ENCODE measurements around the gene MYRFL. TPM values are rescaled to one million over a fixed set of nuclear protein-coding genes. Genes with fewer than 3 reads are reported as not detected.

The MYRFL gene
- total RNA-seq, 2 experiments from 2014 or later: not detected

DNA sequence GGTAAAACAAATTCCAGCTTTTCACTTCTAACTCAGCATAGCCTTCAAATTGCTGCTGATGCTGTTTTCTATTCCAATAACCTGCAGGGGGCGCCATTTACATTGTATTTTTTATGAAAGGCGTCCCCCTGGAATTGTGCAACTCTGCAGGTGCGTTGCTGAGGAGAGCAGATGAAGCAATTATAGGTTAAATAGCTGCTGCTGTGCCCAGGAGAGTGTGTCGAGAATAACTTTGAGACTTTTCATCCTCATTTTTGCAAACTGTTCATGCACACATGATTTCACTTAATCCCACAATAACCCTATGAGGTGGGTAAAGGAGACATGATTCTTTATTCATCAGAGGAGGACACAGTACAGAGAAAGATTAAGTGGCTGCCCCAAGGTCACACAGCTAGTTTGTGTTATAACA lies 75.7 kb downstream of the MYRFL start:
- DNase-seq: peak; percentile 43
- H3K4me1 Mint-ChIP-seq: peaks cover 1% of the 10 kb centered on the region
- no peak overlapping the region for H3K27ac Mint-ChIP-seq
- no peaks in the 10 kb centered on the region for H3K9me3 Mint-ChIP-seq
- H3K36me3 Mint-ChIP-seq: no peaks in the 10 kb centered on the region
- peaks cover 6% of the 10 kb centered on the region for H3K27me3 Mint-ChIP-seq
- H3K4me3 Mint-ChIP-seq: no peak overlapping the region

DNA sequence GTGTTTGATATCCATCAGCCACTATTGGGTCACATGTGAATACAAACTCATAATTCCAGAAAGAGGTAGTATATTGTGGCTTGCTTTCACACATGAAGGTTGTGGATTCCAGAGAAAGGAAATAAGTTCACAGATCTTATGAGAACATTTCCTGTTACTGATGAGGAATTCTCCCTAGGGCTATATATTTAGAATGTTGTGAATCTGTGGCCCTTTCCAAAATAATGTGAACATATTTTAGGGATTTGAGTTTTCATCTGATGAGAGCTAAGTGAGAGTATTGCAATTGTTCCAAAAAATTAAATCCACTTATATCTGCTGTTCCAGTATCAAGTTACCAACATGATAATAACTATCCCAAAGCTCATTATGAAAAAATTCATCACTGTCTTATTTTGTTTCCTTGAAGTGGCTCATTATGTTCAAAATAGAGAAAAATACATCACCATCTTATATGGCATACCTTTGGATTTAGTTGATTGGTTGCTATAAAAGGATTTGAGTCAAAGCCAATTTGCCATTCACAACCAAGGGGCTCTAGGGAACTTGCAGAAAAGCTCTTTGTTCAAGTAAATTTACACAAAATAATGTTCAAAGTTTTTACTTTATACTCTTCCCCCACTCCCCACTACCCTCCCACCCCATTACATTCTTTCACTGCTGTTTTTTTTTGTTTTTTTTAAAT lies 76.3 kb downstream of the MYRFL start:
- no peak for DNase-seq
- no peaks in the 10 kb centered on the region for H3K36me3 Mint-ChIP-seq
- peaks cover 6% of the 10 kb centered on the region for H3K27me3 Mint-ChIP-seq

DNA sequence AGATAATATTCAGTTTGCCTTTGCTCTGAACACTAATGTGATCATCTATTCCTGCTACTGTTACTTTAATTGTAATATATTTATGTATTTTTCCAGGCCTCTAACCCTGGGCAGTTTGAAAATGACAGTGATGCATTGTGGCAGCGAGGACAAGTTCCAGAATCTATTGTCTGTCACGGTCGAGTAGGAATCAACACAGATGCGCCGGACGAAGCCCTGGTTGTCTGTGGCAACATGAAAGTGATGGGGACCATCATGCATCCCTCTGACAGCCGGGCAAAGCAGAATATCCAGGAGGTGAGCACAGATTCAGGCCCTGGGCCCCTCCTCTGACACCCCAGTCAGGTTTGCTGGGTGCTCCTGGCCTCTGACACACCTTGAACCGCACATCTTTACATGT lies 78.5 kb downstream of the MYRFL start:
- Mint-ChIP-seq H3K27me3 (peaks cover 6% of the 10 kb centered on the region), H3K36me3 (no peaks in the 10 kb centered on the region), H3K4me3 (no peak overlapping the region), H3K27ac (no peak overlapping the region), H3K9me3 (no peaks in the 10 kb centered on the region), H3K4me1 (peaks cover 2% of the 10 kb centered on the region)
- no peak for DNase-seq

More for the DNA sequence above, 76.3 kb downstream of the MYRFL start:
- Mint-ChIP-seq H3K27ac (no peak overlapping the region), H3K4me1 (peaks cover 2% of the 10 kb centered on the region), H3K4me3 (no peak overlapping the region), H3K9me3 (no peaks in the 10 kb centered on the region)

DNA sequence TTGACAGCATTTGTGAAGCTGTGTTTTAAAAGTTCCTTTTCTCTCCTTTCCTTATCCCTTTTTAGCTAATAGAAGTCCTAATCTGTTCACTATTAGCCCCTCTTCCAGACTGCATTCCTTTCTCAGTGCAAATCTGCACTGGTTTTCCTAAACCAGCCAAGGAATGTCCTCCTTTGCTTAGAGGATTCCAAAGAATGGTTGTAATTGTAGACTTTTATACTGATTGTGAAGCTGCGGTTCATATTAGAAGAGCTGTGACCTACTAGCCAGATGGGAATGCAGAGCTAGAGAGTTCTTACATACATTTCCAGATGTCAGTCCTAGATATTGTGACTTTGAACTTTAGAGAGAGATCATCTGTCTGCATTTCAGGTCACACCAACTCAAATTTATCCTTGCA lies 79.8 kb downstream of the MYRFL start:
- H3K4me3 Mint-ChIP-seq: no peak overlapping the region
- DNase-seq: no peak
- H3K9me3 Mint-ChIP-seq: no peaks in the 10 kb centered on the region
- no peak overlapping the region for H3K27ac Mint-ChIP-seq
- no peaks in the 10 kb centered on the region for H3K36me3 Mint-ChIP-seq
- H3K27me3 Mint-ChIP-seq: peaks cover 6% of the 10 kb centered on the region
- peaks cover 2% of the 10 kb centered on the region for H3K4me1 Mint-ChIP-seq

DNA sequence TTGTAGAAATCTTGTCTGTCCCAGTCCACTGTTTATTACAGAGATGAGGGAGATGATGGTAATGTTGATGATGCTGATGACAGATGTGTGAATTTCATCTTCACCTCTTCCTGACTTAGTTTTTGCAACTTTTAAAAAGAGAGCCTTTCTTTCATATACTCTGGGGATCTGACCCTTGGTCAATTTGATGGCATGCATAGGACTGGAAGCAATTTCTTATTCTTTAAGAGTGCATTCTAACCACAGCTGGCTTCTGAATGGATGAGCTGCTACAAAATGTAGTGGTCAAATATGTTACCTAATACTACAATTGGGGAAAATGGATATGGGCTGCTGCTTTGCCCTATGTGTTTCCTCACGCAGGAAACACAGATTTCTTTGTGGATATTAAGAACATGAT lies 80.8 kb downstream of the MYRFL start:
- Mint-ChIP-seq H3K4me1 (peaks cover 2% of the 10 kb centered on the region), H3K27me3 (peaks cover under 1% of the 10 kb centered on the region), H3K36me3 (no peaks in the 10 kb centered on the region), H3K9me3 (no peaks in the 10 kb centered on the region), H3K27ac (no peak overlapping the region), H3K4me3 (no peak overlapping the region)
- DNase-seq: no peak

DNA sequence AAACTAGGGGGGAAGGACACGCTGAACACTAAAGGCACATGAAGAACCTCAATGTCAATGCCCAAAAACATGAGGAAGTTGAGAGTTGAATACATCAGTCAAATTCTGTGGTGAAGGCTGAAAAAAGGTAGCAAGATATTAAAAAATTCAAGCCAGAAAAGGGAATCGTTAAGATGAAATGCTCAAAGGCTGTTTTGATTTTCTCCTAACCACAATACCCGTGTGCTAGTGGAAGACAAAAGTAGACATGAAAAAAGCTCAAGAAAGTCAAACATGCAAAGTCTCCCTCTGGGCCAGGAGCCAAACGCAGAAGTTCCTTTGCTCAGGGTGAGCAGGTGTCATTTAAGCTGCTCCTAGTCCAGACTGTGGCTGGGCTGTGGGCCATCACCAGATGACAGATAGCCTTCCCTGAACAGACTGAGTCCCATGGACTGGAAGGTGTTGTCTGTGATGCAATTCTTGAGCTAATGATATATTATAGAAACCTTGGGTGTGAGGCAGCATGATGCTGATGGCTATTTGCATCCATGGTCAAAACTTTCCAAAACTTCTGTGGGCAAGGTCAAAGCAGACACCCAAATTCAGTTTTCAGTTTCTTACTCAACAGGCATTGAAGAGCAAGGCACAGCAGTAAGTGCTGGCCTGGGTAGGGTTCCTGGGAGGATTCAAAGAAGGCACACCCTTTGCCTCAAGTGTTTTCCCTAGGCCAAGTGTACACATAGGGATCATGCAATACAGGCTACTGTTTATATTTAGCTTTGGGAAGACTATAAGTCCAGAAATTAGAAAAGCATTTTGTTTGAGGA lies 81.6 kb downstream of the MYRFL start:
- H3K27ac Mint-ChIP-seq: no peak overlapping the region
- DNase-seq: no peak
- H3K4me3 Mint-ChIP-seq: no peak overlapping the region
- no peaks in the 10 kb centered on the region for H3K36me3 Mint-ChIP-seq
- H3K9me3 Mint-ChIP-seq: no peaks in the 10 kb centered on the region
- H3K27me3 Mint-ChIP-seq: no peaks in the 10 kb centered on the region
- peaks cover 2% of the 10 kb centered on the region for H3K4me1 Mint-ChIP-seq

DNA sequence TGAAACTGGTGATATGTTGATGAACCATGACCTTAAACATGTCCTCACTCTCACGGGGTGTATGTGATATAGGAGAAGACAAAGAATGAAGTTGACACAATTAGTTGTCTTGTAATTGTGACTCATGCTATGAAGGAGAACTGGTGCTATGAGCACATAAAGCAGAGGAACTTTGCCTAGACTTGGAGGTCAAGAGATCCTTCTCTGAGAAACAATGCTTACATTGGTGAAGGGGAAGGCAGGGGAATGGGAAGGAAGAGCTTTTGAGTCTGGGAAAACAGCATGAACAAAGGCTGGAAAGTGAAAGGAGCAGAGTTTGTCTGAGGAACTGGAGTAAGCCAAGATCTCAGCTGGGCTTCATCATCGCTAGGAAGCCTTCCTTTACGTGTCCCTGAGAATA lies 83.2 kb downstream of the MYRFL start:
- no peak for DNase-seq
- Mint-ChIP-seq H3K27me3 (no peaks in the 10 kb centered on the region), H3K9me3 (no peaks in the 10 kb centered on the region), H3K4me1 (peaks cover 2% of the 10 kb centered on the region), H3K36me3 (no peaks in the 10 kb centered on the region), H3K27ac (no peak overlapping the region), H3K4me3 (no peak overlapping the region)

DNA sequence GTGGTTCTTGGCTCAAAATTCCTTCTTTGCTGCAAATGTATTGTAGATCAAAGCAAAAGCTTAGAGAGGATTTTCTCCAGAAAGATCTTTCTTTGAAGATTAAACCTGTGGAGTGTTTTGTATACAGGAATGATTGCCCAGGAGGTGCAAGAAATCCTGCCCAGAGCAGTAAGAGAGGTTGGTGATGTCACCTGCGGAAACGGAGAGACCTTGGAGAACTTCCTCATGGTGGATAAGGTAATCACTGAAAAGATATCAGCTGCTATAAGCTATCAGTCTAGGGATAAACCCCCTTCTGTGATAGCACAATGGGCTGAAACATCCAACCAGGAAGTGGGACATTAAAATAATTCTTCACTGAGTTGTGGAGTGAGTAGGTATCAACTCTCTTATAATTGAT lies 85.7 kb downstream of the MYRFL start:
- DNase-seq: no peak
- Mint-ChIP-seq H3K4me3 (no peak overlapping the region), H3K4me1 (peaks cover 6% of the 10 kb centered on the region), H3K36me3 (no peaks in the 10 kb centered on the region), H3K9me3 (peaks cover 3% of the 10 kb centered on the region), H3K27me3 (no peaks in the 10 kb centered on the region), H3K27ac (no peak overlapping the region)

DNA sequence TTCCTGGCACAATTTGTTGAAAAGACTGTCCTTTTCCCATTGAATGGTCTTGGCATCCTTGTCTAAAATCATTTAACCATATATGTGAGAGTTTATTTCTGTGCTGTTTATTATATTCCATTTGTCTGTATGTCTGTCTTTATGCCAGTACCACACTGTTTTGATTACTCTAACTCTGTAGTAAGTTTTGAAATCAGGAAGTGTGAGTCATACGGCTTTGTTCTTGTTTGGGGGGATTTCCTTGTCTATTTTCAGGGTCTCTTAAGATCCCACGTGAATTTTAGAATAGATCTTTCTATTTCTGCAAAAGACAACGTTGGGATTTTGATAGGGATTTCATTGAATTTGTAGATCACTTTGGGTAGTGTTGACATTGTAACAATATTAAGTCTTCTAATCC lies 88.5 kb downstream of the MYRFL start:
- no peak overlapping the region for H3K27ac Mint-ChIP-seq
- H3K9me3 Mint-ChIP-seq: peaks cover 3% of the 10 kb centered on the region
- H3K36me3 Mint-ChIP-seq: no peaks in the 10 kb centered on the region
- H3K27me3 Mint-ChIP-seq: no peaks in the 10 kb centered on the region
- DNase-seq: no peak
- H3K4me3 Mint-ChIP-seq: no peak overlapping the region
- H3K4me1 Mint-ChIP-seq: peaks cover 5% of the 10 kb centered on the region

DNA sequence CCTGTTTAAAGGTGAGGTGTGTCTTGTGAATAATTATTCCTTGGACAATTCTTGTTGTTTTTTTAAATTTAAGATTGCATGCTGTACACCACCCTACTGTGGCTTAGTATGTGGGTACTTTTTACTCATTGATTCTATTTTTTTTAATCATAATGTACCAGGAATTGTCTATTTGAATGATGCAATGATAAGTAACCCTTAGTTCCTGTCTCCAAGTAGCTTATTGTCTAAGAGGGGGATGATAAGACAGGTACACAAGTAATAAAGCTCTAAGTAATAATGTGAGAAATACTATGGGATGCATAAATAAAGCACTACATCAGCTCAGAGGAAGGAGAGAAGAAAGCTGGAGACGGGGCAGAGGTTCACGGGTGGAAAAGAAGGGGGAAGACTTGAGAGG lies 90.9 kb downstream of the MYRFL start:
- H3K27me3 Mint-ChIP-seq: no peaks in the 10 kb centered on the region
- H3K36me3 Mint-ChIP-seq: no peaks in the 10 kb centered on the region
- H3K9me3 Mint-ChIP-seq: peaks cover 3% of the 10 kb centered on the region
- DNase-seq: no peak
- H3K4me1 Mint-ChIP-seq: peaks cover 5% of the 10 kb centered on the region
- H3K27ac Mint-ChIP-seq: no peak overlapping the region
- H3K4me3 Mint-ChIP-seq: no peak overlapping the region

DNA sequence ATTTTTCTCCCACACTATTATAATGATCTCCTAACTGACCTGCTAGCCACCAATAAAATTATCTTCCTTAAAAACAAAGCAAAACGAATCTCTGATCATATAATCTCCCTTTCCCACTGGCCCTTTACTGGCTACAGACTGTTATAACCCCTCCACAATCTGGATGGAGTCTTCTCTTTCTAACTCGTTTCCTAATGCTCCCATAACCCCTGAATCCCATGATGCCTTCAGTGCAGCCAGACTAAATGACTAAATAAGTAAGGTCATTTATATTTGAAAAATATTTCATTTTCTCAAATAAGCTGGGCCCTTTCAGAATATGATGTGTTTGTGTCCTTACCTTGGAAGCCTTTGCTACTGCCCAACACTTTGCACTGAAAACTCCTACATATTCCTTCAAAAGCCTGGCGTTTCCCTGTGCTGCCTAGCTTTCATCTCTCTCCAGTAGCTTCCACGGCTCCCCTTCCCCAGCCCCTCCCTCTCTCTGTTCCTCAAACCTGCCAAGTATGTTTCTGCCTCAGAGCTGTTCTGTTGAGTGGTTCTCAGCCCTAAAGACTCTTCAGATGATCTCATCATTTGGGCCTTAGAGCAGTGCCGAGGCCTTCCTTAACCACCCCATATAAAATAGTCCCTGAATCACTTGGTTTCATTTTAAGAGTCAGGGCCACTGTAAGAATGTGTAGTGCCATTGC lies 91.7 kb downstream of the MYRFL start:
- no peaks in the 10 kb centered on the region for H3K36me3 Mint-ChIP-seq
- peaks cover 3% of the 10 kb centered on the region for H3K9me3 Mint-ChIP-seq
- no peak overlapping the region for H3K4me3 Mint-ChIP-seq
- peaks cover 5% of the 10 kb centered on the region for H3K4me1 Mint-ChIP-seq
- H3K27me3 Mint-ChIP-seq: no peaks in the 10 kb centered on the region
- no peak overlapping the region for H3K27ac Mint-ChIP-seq
- no peak for DNase-seq

DNA sequence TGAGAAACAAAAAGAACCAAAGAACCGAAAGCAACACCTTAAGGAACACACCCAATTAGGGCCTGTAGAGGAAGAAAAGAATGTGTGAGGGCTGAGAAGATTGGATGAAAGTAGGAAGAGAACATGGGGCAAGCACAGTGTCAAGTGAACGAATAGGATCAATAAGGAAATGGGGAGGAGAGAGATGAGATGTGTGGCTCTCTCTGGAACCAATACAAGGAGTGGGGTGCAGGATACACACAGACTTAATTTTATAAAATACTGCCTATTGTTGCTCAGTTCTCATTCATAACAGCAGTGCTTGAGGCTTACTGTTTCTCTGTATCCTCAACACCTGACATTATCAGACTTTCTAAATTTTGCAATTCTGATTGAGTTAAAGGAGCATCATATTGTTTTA lies 93.3 kb downstream of the MYRFL start:
- DNase-seq: no peak
- H3K36me3 Mint-ChIP-seq: no peaks in the 10 kb centered on the region
- H3K4me1 Mint-ChIP-seq: peaks cover 4% of the 10 kb centered on the region
- peaks cover 3% of the 10 kb centered on the region for H3K9me3 Mint-ChIP-seq
- no peaks in the 10 kb centered on the region for H3K27me3 Mint-ChIP-seq
- no peak overlapping the region for H3K27ac Mint-ChIP-seq
- no peak overlapping the region for H3K4me3 Mint-ChIP-seq

DNA sequence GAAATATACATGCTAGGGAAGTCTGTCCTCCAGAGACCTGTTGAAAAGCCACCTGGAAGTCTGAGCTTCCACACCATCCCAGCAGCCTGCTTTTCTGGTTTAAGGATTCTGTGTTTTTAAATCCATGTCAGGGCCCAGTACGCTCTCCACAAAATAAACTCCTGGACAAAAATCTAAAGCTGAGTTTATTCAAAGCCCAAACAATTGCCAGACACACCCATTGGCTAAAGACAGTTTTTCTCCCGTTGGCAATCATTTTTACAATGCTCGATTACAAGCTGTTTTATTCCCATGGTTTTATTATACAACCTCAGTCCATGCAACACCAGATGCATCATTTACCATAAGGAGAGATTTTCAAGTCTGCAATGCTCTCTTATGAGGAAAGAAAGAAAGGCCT lies 94.5 kb downstream of the MYRFL start:
- Mint-ChIP-seq H3K27me3 (no peaks in the 10 kb centered on the region), H3K9me3 (no peaks in the 10 kb centered on the region), H3K4me3 (no peak overlapping the region), H3K36me3 (no peaks in the 10 kb centered on the region), H3K27ac (no peak overlapping the region), H3K4me1 (no peaks in the 10 kb centered on the region)
- DNase-seq: no peak

DNA sequence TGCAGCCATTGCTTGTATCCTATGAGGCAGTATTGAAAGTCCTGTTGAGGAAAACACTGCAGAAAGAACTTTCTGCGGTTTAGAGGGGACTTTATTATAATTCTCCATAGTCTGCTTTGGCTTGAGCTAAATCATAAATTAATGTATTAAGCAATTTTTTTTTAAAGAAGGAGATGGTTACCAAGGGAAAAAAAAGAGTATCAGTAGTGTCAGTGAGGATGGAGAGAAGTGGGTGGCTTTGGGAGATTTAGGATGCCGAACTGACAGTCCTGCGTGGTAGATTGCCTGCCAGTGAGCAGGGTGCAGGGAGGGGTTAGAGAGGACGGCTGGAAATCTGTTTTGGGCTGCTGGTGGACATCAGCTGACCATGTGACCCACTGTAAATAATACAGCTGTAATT lies 96.8 kb downstream of the MYRFL start:
- Mint-ChIP-seq H3K36me3 (no peaks in the 10 kb centered on the region), H3K27me3 (peaks cover 5% of the 10 kb centered on the region), H3K9me3 (no peaks in the 10 kb centered on the region), H3K4me1 (peaks cover 3% of the 10 kb centered on the region), H3K4me3 (no peak overlapping the region), H3K27ac (no peak overlapping the region)
- no peak for DNase-seq

DNA sequence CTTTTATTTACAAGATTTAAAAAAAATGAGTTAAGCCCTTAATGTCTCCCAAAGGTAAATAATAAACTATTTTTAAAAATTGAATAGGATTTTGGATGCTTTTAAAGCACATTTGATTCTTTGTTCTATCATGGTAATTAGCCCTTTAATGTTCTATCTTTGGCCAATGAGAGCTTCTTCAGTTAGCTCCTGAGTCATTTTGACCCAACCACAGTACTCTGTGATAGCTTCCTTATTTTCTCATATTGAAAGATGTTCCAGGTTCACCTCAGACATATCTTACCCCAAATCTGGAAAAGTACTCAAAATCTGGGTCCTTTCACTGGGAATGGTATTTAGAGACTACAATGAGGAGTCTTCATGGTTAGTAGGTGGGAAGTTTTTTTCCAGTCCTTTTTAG lies 98.0 kb downstream of the MYRFL start:
- Mint-ChIP-seq H3K27ac (no peak overlapping the region), H3K27me3 (peaks cover 5% of the 10 kb centered on the region), H3K9me3 (no peaks in the 10 kb centered on the region), H3K4me1 (peaks cover 3% of the 10 kb centered on the region), H3K4me3 (no peak overlapping the region), H3K36me3 (no peaks in the 10 kb centered on the region)
- DNase-seq: no peak

All from activated naive CD8-positive, alpha-beta T cell treated with anti-CD3 and anti-CD28 coated beads for 36 hours (primary cell).